ENCODE data around the gene CAPN11. TPM values are rescaled to one million over a fixed set of nuclear protein-coding genes. Genes with fewer than 3 reads are reported as not detected.
"Not testable (repeated sequence)": the region's sequence is repeated elsewhere in the genome, so short reads cannot be mapped to it uniquely, and the experiment has no call there.

Gene CAPN11
- total and polyA plus RNA-seq, 8 donors = 0.15 to 0.19 (median 0.18) TPM; not detected in 5

- peak overlapping the region in 1 of 5 donors; percentile 39 for H3K27ac ChIP-seq
- intact Hi-C loops (cut with DNase I; ENCODE audit: low total_unique reads) = loop anchor here (10.0 kb wide), 1 partner anchor 56 kb away; no protein-coding TSS in a partner anchor
Measured at GRCh38 chr6:44179072-44179536, 20.5 kb downstream of the CAPN11 start.

GRCh38 chr6:44179648-44180047, 21.0 kb downstream of the CAPN11 start:
- Histone ChIP-seq H3K27me3 (no peaks in the 10 kb centered on the region), H3K9me3 (no peaks in the 10 kb centered on the region), H3K36me3 (no peaks in the 10 kb centered on the region), H3K4me3 (no peak overlapping the region), H3K4me1 (peaks cover 0 to 10% (median 0%) of the 10 kb centered on the region in 4 donors), H3K27ac (peak overlapping the region in 1 of 5 donors; percentile 39)
- WGBS, 5 donors = 86 to 99% (median 94%) methylated on average over 7 of the region's 7 CpGs
- TF ChIP-seq EP300 (IDR thresholded peaks at IDR 0.05) (no peak), CTCF (IDR thresholded peaks at IDR 0.05) (no peak), POLR2A (IDR thresholded peaks at IDR 0.05) (no peak), POLR2AphosphoS5 (IDR thresholded peaks at IDR 0.05) (no peak)
- DNase-seq = no peak
- intact Hi-C loops (cut with DNase I; ENCODE audit: low total_unique reads) = loop anchor here (10.0 kb wide), 1 partner anchor 55 kb away; no protein-coding TSS in a partner anchor

More at GRCh38 chr6:44179072-44179536, 20.5 kb downstream of the CAPN11 start:
- Histone ChIP-seq H3K27me3 (no peaks in the 10 kb centered on the region), H3K4me1 (peaks cover 0 to 10% (median 0%) of the 10 kb centered on the region in 4 donors), H3K9me3 (no peaks in the 10 kb centered on the region), H3K4me3 (no peak overlapping the region), H3K36me3 (no peaks in the 10 kb centered on the region)
- no peak for TF ChIP-seq CTCF (IDR thresholded peaks at IDR 0.05)
- TF ChIP-seq EP300 (IDR thresholded peaks at IDR 0.05) = no peak
- TF ChIP-seq POLR2AphosphoS5 (IDR thresholded peaks at IDR 0.05) = no peak
- no peak for TF ChIP-seq POLR2A (IDR thresholded peaks at IDR 0.05)
- DNase-seq = no peak
- 33 to 49% (median 39%) methylated on average over 4 of the region's 4 CpGs for WGBS, 5 donors

GRCh38 chr6:44180406-44180805, 21.8 kb downstream of the CAPN11 start:
- DNase-seq = no peak
- H3K27ac ChIP-seq = no peak overlapping the region
- H3K9me3 ChIP-seq = no peaks in the 10 kb centered on the region
- intact Hi-C loops (cut with DNase I; ENCODE audit: low total_unique reads) = no loop called here
- TF ChIP-seq CTCF (IDR thresholded peaks at IDR 0.05) = no peak
- TF ChIP-seq POLR2A (IDR thresholded peaks at IDR 0.05) = no peak
- no peak for TF ChIP-seq POLR2AphosphoS5 (IDR thresholded peaks at IDR 0.05)
- no peak for TF ChIP-seq EP300 (IDR thresholded peaks at IDR 0.05)
- no peaks in the 10 kb centered on the region for H3K36me3 ChIP-seq
- WGBS, 5 donors = 87 to 98% (median 89%) methylated on average over 4 of the region's 4 CpGs
- H3K27me3 ChIP-seq = no peaks in the 10 kb centered on the region
- H3K4me3 ChIP-seq = no peak overlapping the region
- peaks cover 0 to 10% (median under 1%) of the 10 kb centered on the region in 4 donors for H3K4me1 ChIP-seq

GRCh38 chr6:44180886-44181285, 22.3 kb downstream of the CAPN11 start:
- TF ChIP-seq POLR2A (IDR thresholded peaks at IDR 0.05) (no peak), EP300 (IDR thresholded peaks at IDR 0.05) (no peak)
- intact Hi-C loops (cut with DNase I; ENCODE audit: low total_unique reads) = no loop called here
- Histone ChIP-seq H3K27me3 (no peaks in the 10 kb centered on the region), H3K9me3 (no peaks in the 10 kb centered on the region), H3K36me3 (no peaks in the 10 kb centered on the region), H3K4me3 (no peak overlapping the region), H3K4me1 (peaks cover 0 to 10% (median 2%) of the 10 kb centered on the region in 4 donors), H3K27ac (no peak overlapping the region)
- 94 to 96% (median 94%) methylated on average over 4 of the region's 4 CpGs for WGBS, 5 donors
- DNase-seq = no peak

- H3K4me1 ChIP-seq; H3K9me3 ChIP-seq; H3K27ac ChIP-seq; DNase-seq; H3K27me3 ChIP-seq; H3K4me3 ChIP-seq; intact Hi-C loops (cut with DNase I; ENCODE audit: low total_unique reads); H3K36me3 ChIP-seq: not testable (repeated sequence)
Measured at GRCh38 chr6:44181784-44182183, 23.2 kb downstream of the CAPN11 start.

Data from stomach (tissue), 9 donors.